Peyer's patch (tissue), 4 donors: ENCODE measurements around the gene TLR8. TPM values are rescaled to one million over a fixed set of nuclear protein-coding genes. Genes with fewer than 3 reads are reported as not detected.

Experiments used
- DNase-seq, 3 donors: peaks; one replicate each; pipeline ENCODE4 v3.0.0-alpha.2; 2017 to 2019
- H3K27ac ChIP-seq, 4 donors: fragments of 200-600 bp; sonication (generic); one replicate each; pipeline ENCODE4 v1.5.1; 2016 to 2019
- H3K27me3 ChIP-seq, 2 donors: fragments of 200-600 bp; sonication (generic); one replicate each; pipeline ENCODE4 v1.5.1; 2019
- H3K36me3 ChIP-seq, 3 donors: fragments of 200-600 bp; sonication (generic); one replicate each; pipeline ENCODE4 v1.5.1; 2016 to 2019
- H3K4me1 ChIP-seq, 4 donors: fragments of 200-600 bp; sonication (generic); one replicate each; pipeline ENCODE4 v1.5.1; 2016 to 2019
- H3K4me3 ChIP-seq, 4 donors: fragments of 200-600 bp; sonication (generic); 1 replicate in 3 of 4; 2 replicates in 1 of 4; pipeline ENCODE4 v1.5.1; 2016 to 2019; ENCODE audit warnings: mild to moderate bottlenecking in 1 of 4
- H3K9me3 ChIP-seq, 4 donors: fragments of 200-600 bp; sonication (generic); one replicate each; pipeline ENCODE4 v1.5.1; 2016 to 2019; ENCODE audit warnings: mild to moderate bottlenecking in 1 of 4
- POLR2A ChIP-seq, 2 donors: fragments of 450-650 bp; IDR thresholded peaks; one replicate each; pipeline ENCODE4 v1.5.1; 2017; ENCODE audit warnings: antibody characterized with exemption in 2 of 2, mild to moderate bottlenecking in 2 of 2, moderate library complexity in 2 of 2
- total RNA-seq, 4 donors: library from RNA; depleted of rRNA; stranded (reverse); fragments of >200 nt; gene quantifications; one replicate each; pipeline ENCODE4 v1.1.0, GENCODE V29; 2016
- TF ChIP-seq, protein P1 (sequence below), 6 experiments: fragments of 450-650 bp in 4 of 6; fragments of 200-600 bp in 2 of 6; sonication (generic) in 1 of 6; IDR thresholded peaks; one replicate each; pipeline ENCODE4 v1.5.1; 2017 to 2019; ENCODE audit warnings: antibody characterized with exemption in 6 of 6, mild to moderate bottlenecking in 3 of 6, moderate library complexity in 1 of 6

Gene TLR8
- total RNA-seq, 4 donors from 2014 or later, result 0.28 to 1.3 TPM; not detected in 2

DNA sequence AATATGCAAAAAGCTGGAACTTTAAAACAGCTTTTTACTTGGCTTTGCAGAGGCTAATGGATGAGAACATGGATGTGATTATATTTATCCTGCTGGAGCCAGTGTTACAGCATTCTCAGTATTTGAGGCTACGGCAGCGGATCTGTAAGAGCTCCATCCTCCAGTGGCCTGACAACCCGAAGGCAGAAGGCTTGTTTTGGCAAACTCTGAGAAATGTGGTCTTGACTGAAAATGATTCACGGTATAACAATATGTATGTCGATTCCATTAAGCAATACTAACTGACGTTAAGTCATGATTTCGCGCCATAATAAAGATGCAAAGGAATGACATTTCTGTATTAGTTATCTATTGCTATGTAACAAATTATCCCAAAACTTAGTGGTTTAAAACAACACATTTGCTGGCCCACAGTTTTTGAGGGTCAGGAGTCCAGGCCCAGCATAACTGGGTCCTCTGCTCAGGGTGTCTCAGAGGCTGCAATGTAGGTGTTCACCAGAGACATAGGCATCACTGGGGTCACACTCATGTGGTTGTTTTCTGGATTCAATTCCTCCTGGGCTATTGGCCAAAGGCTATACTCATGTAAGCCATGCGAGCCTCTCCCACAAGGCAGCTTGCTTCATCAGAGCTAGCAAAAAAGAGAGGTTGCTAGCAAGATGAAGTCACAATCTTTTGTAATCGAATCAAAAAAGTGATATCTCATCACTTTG lies 15.6 kb downstream of the TLR8 start:
- Histone ChIP-seq H3K4me3 (no peak overlapping the region), H3K9me3 (no peaks in the 10 kb centered on the region), H3K4me1 (no peaks in the 10 kb centered on the region), H3K36me3 (no peaks in the 10 kb centered on the region), H3K27me3 (no peaks in the 10 kb centered on the region), H3K27ac (no peak overlapping the region)
- DNase-seq, result no peak
- TF ChIP-seq POLR2A (IDR thresholded peaks at IDR 0.05), result no peak
- TF ChIP-seq, protein P1, sequence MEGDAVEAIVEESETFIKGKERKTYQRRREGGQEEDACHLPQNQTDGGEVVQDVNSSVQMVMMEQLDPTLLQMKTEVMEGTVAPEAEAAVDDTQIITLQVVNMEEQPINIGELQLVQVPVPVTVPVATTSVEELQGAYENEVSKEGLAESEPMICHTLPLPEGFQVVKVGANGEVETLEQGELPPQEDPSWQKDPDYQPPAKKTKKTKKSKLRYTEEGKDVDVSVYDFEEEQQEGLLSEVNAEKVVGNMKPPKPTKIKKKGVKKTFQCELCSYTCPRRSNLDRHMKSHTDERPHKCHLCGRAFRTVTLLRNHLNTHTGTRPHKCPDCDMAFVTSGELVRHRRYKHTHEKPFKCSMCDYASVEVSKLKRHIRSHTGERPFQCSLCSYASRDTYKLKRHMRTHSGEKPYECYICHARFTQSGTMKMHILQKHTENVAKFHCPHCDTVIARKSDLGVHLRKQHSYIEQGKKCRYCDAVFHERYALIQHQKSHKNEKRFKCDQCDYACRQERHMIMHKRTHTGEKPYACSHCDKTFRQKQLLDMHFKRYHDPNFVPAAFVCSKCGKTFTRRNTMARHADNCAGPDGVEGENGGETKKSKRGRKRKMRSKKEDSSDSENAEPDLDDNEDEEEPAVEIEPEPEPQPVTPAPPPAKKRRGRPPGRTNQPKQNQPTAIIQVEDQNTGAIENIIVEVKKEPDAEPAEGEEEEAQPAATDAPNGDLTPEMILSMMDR (IDR thresholded peaks at IDR 0.05), result no peak

DNA sequence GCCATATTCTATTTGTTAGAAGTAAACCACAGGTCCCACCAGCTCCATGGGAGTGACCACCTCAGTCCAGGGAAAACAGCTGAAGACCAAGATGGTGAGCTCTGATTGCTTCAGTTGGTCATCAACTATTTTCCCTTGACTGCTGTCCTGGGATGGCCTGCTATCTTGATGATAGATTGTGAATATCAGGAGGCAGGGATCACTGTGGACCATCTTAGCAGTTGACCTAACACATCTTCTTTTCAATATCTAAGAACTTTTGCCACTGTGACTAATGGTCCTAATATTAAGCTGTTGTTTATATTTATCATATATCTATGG lies 16.1 kb downstream of the TLR8 start:
- no peak for DNase-seq
- Histone ChIP-seq H3K36me3 (no peaks in the 10 kb centered on the region), H3K27ac (no peak overlapping the region), H3K9me3 (no peaks in the 10 kb centered on the region), H3K4me3 (no peak overlapping the region), H3K27me3 (no peaks in the 10 kb centered on the region), H3K4me1 (no peaks in the 10 kb centered on the region)
- TF ChIP-seq, protein P1 (IDR thresholded peaks at IDR 0.05), result no peak
- TF ChIP-seq POLR2A (IDR thresholded peaks at IDR 0.05), result no peak

DNA sequence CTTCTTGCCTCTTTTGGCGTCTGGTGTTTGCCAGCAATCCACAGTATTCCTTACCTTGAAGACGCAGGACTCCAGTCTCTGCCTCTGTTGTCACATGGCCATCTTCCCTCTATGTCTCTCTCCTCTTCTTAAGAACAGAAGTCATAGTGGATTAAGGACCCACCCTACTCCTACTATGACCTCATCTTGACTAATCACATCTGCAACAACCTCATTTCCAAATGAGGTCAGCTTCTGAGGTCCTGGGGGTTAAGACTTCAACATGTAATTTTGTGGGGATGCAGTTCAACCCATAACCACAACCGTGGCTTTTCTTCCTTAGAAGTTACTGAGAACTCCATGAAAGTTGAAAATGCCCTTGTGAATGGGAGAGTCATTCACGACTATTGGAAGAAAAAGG lies 23.3 kb downstream of the TLR8 start:
- no peak for DNase-seq
- H3K9me3 ChIP-seq, result no peaks in the 10 kb centered on the region
- H3K4me3 ChIP-seq, result no peak overlapping the region
- H3K4me1 ChIP-seq, result no peaks in the 10 kb centered on the region
- H3K27ac ChIP-seq, result no peak overlapping the region
- H3K36me3 ChIP-seq, result no peaks in the 10 kb centered on the region
- no peaks in the 10 kb centered on the region for H3K27me3 ChIP-seq
- TF ChIP-seq, protein P1 (IDR thresholded peaks at IDR 0.05), result no peak
- no peak for TF ChIP-seq POLR2A (IDR thresholded peaks at IDR 0.05)

DNA sequence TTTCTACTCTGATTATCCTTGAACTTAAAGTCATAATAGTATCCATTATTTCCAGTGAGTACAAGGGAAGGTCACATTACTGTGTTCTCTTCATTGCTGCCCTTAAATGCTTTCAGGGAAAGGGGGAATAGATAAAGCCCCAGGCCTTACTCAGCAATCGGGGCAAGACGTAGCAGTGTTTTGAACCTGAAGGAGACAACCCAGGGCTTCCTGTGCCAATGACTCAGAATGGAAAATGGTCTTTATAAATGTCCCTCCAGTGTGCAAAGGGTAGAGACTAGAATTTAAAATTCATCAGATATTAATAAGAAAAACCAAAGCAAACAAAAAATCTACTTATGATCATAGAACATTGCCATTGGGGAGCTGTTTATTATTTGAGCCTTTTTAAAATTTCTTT lies 23.7 kb downstream of the TLR8 start:
- Histone ChIP-seq H3K9me3 (no peaks in the 10 kb centered on the region), H3K4me3 (no peak overlapping the region), H3K27ac (no peak overlapping the region), H3K36me3 (no peaks in the 10 kb centered on the region), H3K4me1 (no peaks in the 10 kb centered on the region), H3K27me3 (no peaks in the 10 kb centered on the region)
- no peak for DNase-seq
- TF ChIP-seq, protein P1 (IDR thresholded peaks at IDR 0.05), result no peak
- TF ChIP-seq POLR2A (IDR thresholded peaks at IDR 0.05), result no peak

DNA sequence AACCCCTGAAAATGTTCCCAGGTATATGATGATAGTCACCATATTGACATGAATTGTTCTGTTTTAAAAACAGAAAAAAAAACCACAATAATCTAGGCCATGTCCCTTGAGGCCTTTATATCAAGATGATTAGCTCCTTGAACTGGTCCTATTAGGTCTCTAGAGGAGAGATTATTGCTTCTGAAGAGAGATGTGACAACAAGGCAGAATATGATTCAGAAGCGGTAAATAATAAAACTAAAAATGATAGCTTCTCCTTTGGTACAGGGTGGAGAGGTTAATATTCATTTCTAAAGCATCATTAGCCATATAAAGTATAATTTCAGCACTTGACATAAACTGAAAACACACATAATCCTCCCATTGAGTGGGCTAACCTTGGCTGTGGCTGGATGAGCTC lies 25.8 kb downstream of the TLR8 start:
- Histone ChIP-seq H3K4me1 (no peaks in the 10 kb centered on the region), H3K36me3 (no peaks in the 10 kb centered on the region), H3K27me3 (no peaks in the 10 kb centered on the region), H3K9me3 (no peaks in the 10 kb centered on the region), H3K4me3 (no peak overlapping the region), H3K27ac (no peak overlapping the region)
- DNase-seq, result no peak
- TF ChIP-seq, protein P1 (IDR thresholded peaks at IDR 0.05), result no peak

DNA sequence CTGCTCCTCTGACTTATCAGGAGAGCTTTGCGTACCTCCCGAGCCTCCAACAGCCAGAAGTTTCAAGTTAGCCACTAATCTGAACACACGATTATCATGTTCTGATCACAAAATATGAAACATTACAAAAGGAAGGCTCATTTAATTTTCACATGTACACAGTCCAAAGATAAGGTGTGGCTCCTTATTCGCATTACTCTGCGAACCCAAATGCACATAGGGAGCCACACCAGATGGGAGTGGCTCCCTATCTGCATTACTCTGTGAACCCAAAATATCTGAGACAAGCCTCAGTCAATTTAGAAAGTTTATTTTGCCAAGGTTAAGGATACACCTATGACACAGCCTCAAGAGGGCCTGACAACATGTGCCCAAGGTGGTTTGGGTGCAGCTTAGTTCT lies 28.4 kb downstream of the TLR8 start:
- TF ChIP-seq, protein P1 (IDR thresholded peaks at IDR 0.05), result no peak
- no peak for TF ChIP-seq POLR2A (IDR thresholded peaks at IDR 0.05)
- no peak overlapping the region for H3K27ac ChIP-seq
- no peak overlapping the region for H3K4me3 ChIP-seq
- no peak for DNase-seq
- H3K9me3 ChIP-seq, result no peaks in the 10 kb centered on the region
- H3K36me3 ChIP-seq, result no peaks in the 10 kb centered on the region
- H3K4me1 ChIP-seq, result no peaks in the 10 kb centered on the region
- no peaks in the 10 kb centered on the region for H3K27me3 ChIP-seq
